Activated T-cell treated with anti-CD3 and anti-CD28 coated beads for 48 hours (primary cell): ENCODE results near the gene INTS2.
"Not testable (repeated sequence)": the region's sequence is repeated elsewhere in the genome, so short reads cannot be mapped to it uniquely, and the experiment has no call there.

ENCODE experiments used
- DNase-seq: peaks from one replicate; pipeline ENCODE4 v3.0.0-alpha.2; 2020; ENCODE audit warnings: low read depth

The INTS2 gene

DNA sequence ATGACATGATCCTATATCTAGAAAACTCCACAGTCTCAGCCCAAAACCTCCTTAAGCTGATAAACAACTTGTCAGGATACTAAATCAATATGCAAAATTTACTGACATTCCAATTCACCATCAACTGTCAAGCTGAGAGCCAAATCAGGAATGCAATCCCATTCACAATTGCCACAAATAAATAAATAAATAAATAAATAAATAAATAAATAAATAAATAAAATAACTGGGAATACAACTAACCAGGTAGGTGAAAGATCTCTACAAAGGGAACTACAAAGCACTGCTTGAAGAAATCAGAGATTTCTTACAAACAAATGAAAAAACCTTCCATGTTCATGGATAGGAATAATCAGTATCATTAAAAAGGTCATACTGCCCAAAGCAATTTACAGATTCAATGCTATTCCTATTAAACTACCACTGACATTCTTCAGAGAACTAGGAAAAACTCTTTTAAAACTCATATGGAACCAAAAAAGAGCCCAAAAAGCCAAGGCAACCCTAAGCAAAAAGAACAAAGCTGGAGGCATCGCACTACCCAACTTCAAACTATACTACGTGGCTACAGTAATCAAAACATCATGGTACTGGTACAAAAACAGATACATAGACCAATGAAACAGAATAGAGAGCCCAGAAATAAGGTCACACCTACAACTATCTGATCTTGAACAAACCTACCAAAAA is 102.2 kb downstream of the INTS2 start:
- no peak for DNase-seq

DNA sequence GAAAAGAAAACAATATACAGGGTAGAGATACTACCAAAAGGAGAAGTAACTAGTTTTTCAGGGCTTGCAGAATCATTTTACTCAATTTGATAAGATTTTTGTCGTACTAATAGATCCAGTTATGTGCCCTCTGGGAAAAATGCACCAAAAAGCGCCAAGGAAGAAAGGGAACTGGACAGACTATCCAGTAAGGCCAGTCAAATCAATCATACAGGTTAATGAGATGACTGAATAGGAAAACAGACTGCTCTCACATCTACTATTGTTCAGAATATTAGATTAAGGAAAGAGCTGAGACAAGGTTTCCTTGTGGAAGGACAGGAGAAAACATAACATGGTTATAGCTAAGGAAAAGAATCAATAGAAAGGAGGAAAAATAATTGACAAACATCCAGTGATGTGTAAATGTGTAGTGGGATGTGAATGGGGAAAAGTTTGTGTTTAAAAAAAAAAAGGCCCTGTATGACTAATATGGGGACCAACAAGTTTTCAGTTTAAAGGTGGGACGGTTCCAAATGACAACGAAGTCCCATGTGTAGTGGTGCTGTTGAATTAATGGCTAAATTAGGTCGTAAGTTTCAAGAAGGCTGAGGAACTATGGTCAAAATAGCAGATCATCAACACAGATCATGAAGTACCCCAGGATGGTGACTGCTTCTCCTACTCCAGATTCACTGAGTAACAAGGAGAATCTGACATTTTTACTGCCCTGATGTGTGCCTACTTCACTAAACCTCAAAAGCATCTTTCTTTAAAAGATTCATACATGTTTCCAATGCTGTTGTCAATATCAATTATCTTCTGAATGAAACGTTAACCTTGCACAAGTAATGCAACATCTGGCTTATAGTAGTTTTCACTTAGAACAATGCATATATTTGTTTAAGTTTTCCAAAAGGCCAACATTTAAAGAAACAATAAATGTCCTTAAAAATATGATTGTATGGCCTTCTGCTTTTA is 105.2 kb downstream of the INTS2 start:
- no peak for DNase-seq

DNA sequence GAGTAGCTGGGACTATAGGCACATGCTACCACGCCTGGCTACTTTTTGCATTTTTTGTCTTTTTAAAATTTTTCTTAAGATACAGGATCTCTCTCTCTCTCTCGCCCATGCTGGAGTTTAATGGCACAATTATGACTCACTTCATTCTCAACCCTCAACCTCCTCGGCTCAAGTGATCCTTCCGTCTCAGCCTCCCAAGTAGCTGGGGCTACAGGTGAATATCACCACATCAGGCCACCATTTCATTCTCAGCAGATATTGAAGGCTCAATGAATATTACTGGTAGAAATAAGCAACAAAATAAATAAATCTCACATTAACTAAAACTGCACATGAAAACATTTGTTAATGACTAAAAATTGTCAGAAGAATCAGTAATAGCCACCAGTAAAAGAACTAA is 106.1 kb downstream of the INTS2 start:
- DNase-seq: no peak

DNA sequence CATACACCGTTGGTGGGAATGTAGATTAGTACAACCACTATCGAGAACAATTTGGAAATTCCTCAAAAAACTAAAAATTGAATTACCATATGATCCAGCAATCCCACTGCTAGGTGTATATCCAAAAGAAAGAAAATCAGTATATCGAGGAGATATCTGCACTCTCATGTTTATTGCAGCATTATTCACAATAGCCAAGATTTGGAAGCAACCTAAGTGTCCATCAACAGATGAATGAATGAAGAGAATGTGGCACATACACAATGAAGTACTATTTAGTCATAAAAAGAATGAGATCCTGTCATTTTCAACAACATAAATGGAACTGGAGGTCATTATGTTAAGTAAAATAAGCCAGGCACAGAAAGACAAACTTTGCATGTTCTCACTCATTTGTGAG is 108.5 kb downstream of the INTS2 start:
- DNase-seq: not testable (repeated sequence)

DNA sequence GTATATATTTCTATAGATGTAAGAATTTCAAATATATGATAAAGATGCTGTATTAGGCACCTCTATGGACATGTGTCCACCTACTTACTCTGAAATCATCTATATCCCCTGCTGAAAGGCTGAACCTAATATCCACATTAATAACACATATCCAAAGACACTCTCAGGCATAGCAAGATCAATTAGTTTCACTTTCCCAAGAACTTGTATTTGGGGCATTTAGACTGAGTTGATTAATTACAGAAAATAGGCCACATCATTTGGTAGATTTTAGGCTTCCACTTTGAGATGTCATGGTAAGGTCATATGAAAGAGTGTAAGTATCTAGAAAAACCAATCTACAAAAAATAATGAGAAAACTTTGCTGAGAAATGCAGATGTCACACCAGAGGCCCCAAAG is 109.6 kb downstream of the INTS2 start:
- no peak for DNase-seq

DNA sequence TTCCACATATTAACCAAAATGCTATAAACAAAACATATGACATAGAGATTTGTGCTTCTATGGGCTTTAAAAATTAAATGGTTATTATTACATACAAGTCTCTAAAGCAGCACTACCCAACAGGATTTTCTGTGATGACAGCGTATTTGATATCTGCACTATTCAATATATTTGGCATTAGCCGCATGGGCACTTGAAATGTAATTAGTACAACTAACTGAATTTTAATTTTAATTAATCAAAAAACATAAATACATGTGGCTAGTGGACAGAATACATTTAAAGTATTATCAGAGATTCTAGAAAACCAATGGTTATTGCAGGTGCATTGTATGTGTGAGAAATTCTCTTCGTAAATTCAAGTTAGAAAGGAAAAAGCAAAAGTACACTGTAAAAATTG is 110.3 kb downstream of the INTS2 start:
- no peak for DNase-seq

DNA sequence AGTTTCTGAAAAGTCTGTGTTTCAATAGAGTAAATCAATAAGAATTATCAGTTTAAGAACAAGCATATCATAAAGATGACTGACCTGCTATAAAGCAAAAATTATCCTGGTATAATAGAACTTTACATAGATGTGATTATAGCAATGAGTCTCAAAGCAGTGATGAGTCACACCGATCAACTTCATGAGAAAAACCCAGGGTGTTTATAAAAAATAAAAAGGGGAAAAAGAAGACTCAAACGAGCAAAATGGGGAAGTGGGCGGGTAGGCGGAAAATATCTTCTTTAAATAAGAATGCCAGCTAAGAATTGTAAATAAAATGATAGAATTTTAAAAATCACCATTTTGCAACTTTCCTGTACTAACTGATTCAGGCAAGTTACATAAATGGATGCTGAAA is 111.2 kb downstream of the INTS2 start:
- no peak for DNase-seq

DNA sequence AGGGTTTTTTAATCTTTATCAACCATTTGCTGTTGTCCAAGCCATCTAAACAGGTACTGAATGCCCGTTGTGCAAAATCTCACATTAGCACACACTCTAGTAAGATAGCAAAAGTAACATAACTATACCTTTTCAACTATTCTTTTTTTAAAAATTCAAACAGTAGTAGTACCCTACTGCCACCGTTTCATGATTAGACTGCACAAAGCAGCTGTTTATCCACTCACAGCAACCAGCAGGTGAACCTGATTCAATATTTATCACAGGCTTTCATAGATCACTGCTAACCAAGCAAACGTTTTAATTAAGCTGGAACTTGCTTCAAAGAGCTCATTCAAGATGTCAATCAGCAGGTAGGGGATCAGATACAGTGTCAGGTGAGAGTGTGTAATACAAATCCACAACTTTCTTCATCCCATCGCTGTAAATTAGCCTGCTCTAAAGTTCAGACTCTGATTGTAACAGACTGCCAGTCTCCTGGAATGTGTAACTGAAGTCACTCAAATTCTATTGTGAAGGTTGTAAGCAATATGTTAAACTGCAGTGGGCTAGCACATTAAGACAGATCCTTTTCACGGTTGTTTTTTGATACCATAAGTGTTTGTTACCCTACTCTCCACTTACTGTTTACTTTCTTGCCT is 111.8 kb downstream of the INTS2 start:
- no peak for DNase-seq
